H9 (cell line): Measurements from ENCODE around the gene SEH1L. TPM values are rescaled to one million over a fixed set of nuclear protein-coding genes. Genes with fewer than 3 reads are reported as not detected.

Experiments used
- DNase-seq: peaks from one replicate; pipeline ENCODE4 v3.0.0-alpha.2; 2017
- H2AFZ ChIP-seq: one replicate; pipeline ENCODE4 v1.6.1; 2013; ENCODE audit warnings: mild to moderate bottlenecking, low read length, control low read depth, moderate library complexity
- H2AK5ac ChIP-seq: 2 replicates; pipeline ENCODE4 v1.6.1; 2013; ENCODE audit warnings: low read length, control low read depth, mixed read lengths; ENCODE audit not compliant: insufficient read length
- H2BK120ac ChIP-seq: one replicate; pipeline ENCODE4 v1.6.1; 2013; ENCODE audit warnings: low read depth, mild to moderate bottlenecking, low read length, control low read depth, inconsistent platforms; ENCODE audit not compliant: poor library complexity, severe bottlenecking
- H2BK12ac ChIP-seq: 2 replicates; pipeline ENCODE4 v1.6.1; 2013; ENCODE audit warnings: low read length, control low read depth, mixed read lengths, low read depth; ENCODE audit not compliant: insufficient read length
- H2BK15ac ChIP-seq: 2 replicates; pipeline ENCODE4 v1.6.1; 2013; ENCODE audit warnings: low read depth, low read length, control low read depth
- H2BK20ac ChIP-seq: one replicate; pipeline ENCODE4 v1.6.1; 2013; ENCODE audit warnings: low read depth, mild to moderate bottlenecking, low read length, control low read depth, inconsistent platforms; ENCODE audit not compliant: poor library complexity, severe bottlenecking
- H2BK5ac ChIP-seq: 2 replicates; pipeline ENCODE4 v1.6.1; 2013; ENCODE audit warnings: low read length, control low read depth, mixed read lengths; ENCODE audit not compliant: insufficient read length
- H3K14ac ChIP-seq: 2 replicates; pipeline ENCODE4 v1.6.1; 2013; ENCODE audit warnings: low read length, control low read depth; ENCODE audit not compliant: insufficient read depth
- H3K18ac ChIP-seq: 2 replicates; pipeline ENCODE4 v1.6.1; 2013; ENCODE audit warnings: low read depth, mild to moderate bottlenecking, mixed read lengths, low read length, control low read depth; ENCODE audit not compliant: insufficient read length
- H3K23ac ChIP-seq: 2 replicates; pipeline ENCODE4 v1.6.1; 2013; ENCODE audit warnings: low read length, control low read depth, mixed read lengths, low read depth; ENCODE audit not compliant: insufficient read length
- H3K23me2 ChIP-seq: 2 replicates; pipeline ENCODE4 v1.6.1; 2013; ENCODE audit warnings: low read depth, mild to moderate bottlenecking, mixed read lengths, low read length, control low read depth; ENCODE audit not compliant: insufficient read length, poor library complexity, severe bottlenecking
- H3K27ac ChIP-seq: 2 replicates; pipeline ENCODE4 v1.5.1; 2013; ENCODE audit warnings: low read length, control low read depth, mixed read lengths, low read depth; ENCODE audit not compliant: insufficient read length
- H3K27me3 ChIP-seq: 2 replicates; pipeline ENCODE4 v1.6.1; 2013; ENCODE audit warnings: low read length, control low read depth, inconsistent platforms; ENCODE audit not compliant: insufficient read depth
- H3K4ac ChIP-seq: 2 replicates; pipeline ENCODE4 v1.6.1; 2013; ENCODE audit warnings: low read depth, mild to moderate bottlenecking, control low read depth, inconsistent platforms, low read length, moderate library complexity
- H3K4me1 ChIP-seq: 2 replicates; pipeline ENCODE4 v1.6.1; 2013; ENCODE audit warnings: low read length, control low read depth, inconsistent platforms; ENCODE audit not compliant: insufficient read depth
- H3K4me2 ChIP-seq: 2 replicates; pipeline ENCODE4 v1.6.1; 2013; ENCODE audit warnings: low read length, control low read depth, mixed read lengths; ENCODE audit not compliant: insufficient read length, insufficient read depth
- H3K56ac ChIP-seq: 2 replicates; pipeline ENCODE4 v1.6.1; 2013; ENCODE audit warnings: low read depth, mild to moderate bottlenecking, mixed read lengths, low read length, control low read depth; ENCODE audit not compliant: insufficient read length
- H3K79me1 ChIP-seq: 2 replicates; pipeline ENCODE4 v1.6.1; 2013; ENCODE audit warnings: low read depth, mild to moderate bottlenecking, moderate library complexity, low read length, control low read depth, inconsistent platforms; ENCODE audit not compliant: insufficient read depth, poor library complexity, severe bottlenecking
- H3K79me2 ChIP-seq: 2 replicates; pipeline ENCODE4 v1.6.1; 2013; ENCODE audit warnings: low read length, control low read depth, inconsistent platforms; ENCODE audit not compliant: insufficient read depth
- H3K9ac ChIP-seq: 2 replicates; pipeline ENCODE4 v1.6.1; 2013; ENCODE audit warnings: low read length, control low read depth, mixed read lengths; ENCODE audit not compliant: insufficient read length; ENCODE audit errors: extremely low read depth
- H3K9me3 ChIP-seq: one replicate; pipeline ENCODE4 v1.6.1; 2013; ENCODE audit warnings: low read depth, low read length, inconsistent platforms; ENCODE audit not compliant: control insufficient read depth
- H3T11ph ChIP-seq: one replicate; pipeline ENCODE4 v1.6.1; 2013; ENCODE audit warnings: mild to moderate bottlenecking, low read length, control low read depth, inconsistent platforms
- H4K20me1 ChIP-seq: one replicate; pipeline ENCODE4 v1.6.1; 2013; ENCODE audit not compliant: control insufficient read depth, insufficient read length, insufficient read depth
- H4K5ac ChIP-seq: 2 replicates; pipeline ENCODE4 v1.6.1; 2013; ENCODE audit warnings: low read depth, mild to moderate bottlenecking, mixed read lengths, low read length, control low read depth; ENCODE audit not compliant: insufficient read length
- H4K8ac ChIP-seq: replicated peaks from 2 replicates; pipeline ENCODE4 v1.6.1; 2013; ENCODE audit warnings: low read length, control low read depth, mixed read lengths, low read depth; ENCODE audit not compliant: insufficient read length
- H4K91ac ChIP-seq: 2 replicates; pipeline ENCODE4 v1.6.1; 2013; ENCODE audit warnings: low read depth, mild to moderate bottlenecking, moderate library complexity, mixed read lengths, low read length, control low read depth; ENCODE audit not compliant: insufficient read length
- H3K27ac Mint-ChIP-seq, 3 experiments: 2 replicates in 2 of 3; 3 replicates in 1 of 3; pipeline ENCODE4 v1.8.0; 2020 to 2021; ENCODE audit warnings: mixed read lengths in 3 of 3, mild to moderate bottlenecking in 1 of 3, moderate library complexity in 1 of 3
- H3K27me3 Mint-ChIP-seq: 2 replicates; pipeline ENCODE4 v1.8.0; 2021; ENCODE audit warnings: low read depth, mild to moderate bottlenecking, moderate library complexity, mixed read lengths
- H3K36me3 Mint-ChIP-seq, 3 experiments: 2 replicates in 2 of 3; 3 replicates in 1 of 3; pipeline ENCODE4 v1.8.0; 2020 to 2021; ENCODE audit warnings: low read depth in 3 of 3, mixed read lengths in 3 of 3; ENCODE audit not compliant: insufficient read depth in 1 of 3
- H3K4me1 Mint-ChIP-seq, 2 experiments: 2 replicates each; pipeline ENCODE4 v1.8.0; 2020; ENCODE audit warnings: mixed read lengths in 2 of 2
- H3K4me3 Mint-ChIP-seq, 2 experiments: 2 replicates in 1 of 2; 3 replicates in 1 of 2; pipeline ENCODE4 v1.8.0; 2020 to 2021; ENCODE audit warnings: mild to moderate bottlenecking in 2 of 2, mixed read lengths in 2 of 2, moderate library complexity in 1 of 2
- H3K9me3 Mint-ChIP-seq, 2 experiments: 2 replicates in 1 of 2; 3 replicates in 1 of 2; pipeline ENCODE4 v1.8.0; 2020; ENCODE audit warnings: mild to moderate bottlenecking in 2 of 2, mixed read lengths in 2 of 2, moderate library complexity in 1 of 2
- WGBS: extraction: QIAGEN DNeasy Blood & Tissue Kit; methylation state at CpG from one replicate; pipeline ENCODE4 v1.1.7; 2013; ENCODE audit warnings: missing lambda C conversion rate, low lambda C conversion rate, mixed read lengths; ENCODE audit not compliant: insufficient read length; ENCODE audit errors: extremely low coverage; 5-methylcytosine and 5-hydroxymethylcytosine counted together
- total RNA-seq: library from RNA; stranded (reverse); gene quantifications from 2 replicates; pipeline ENCODE4 v1.2.1, GENCODE V29; 2021
- TF ChIP-seq, protein P1 (sequence below): fragments of 200-600 bp; sonication (generic); conservative IDR thresholded peaks from 3 replicates; pipeline ENCODE4 v1.8.0; 2021; ENCODE audit warnings: antibody characterized with exemption, mild to moderate bottlenecking

SEH1L gene
- total RNA-seq, 1 experiment from 2014 or later: 97.2 TPM

DNA sequence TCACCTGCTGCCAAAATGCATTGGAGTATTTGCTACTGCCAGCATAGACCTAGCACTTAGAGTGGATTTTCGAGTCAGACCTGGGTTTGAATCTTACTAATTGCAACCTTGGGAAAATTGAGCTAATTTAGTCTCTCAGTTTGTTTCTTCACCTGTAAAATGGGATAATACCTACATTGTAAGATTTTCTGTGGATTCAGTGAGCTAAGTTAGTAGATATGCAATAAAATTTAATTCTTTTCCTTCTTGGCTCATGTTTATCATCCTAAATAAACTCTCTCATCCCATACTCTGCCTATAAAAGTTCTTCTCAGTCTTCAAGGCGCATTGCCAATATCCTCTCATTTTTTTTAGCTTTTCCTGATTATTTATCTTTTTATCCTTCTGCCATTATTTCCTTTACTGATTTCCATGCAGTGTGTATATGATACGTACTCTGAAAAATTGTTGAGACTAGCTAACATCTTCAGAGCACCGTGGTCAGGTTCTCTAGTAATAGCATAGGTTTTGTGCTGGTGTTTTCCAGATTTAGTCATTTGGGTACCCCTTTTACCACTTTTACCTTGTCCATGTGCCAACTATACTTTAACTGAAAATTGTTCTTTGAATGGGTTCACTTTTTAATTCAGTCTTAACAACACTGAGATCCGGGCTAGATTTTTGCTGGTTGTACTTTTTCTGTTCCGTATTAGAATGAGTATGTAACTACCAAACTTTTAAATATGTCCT, 50.7 kb downstream of the SEH1L start:
- H3K14ac ChIP-seq: no peak overlapping the region
- H3K4ac ChIP-seq: no peak overlapping the region
- no CpG with 5 or more reads among the region's 6 CpGs for WGBS
- H4K91ac ChIP-seq: no peak overlapping the region
- no peaks in the 10 kb centered on the region for H3K9me3 ChIP-seq
- no peak overlapping the region for H3K27ac Mint-ChIP-seq
- H3K27ac ChIP-seq: no peak overlapping the region
- H3K9ac ChIP-seq: no peak overlapping the region
- H3T11ph ChIP-seq: no peak overlapping the region
- H3K4me1 Mint-ChIP-seq: no peaks in the 10 kb centered on the region
- H3K4me1 ChIP-seq: no peaks in the 10 kb centered on the region
- H3K9me3 Mint-ChIP-seq: no peaks in the 10 kb centered on the region
- H3K36me3 Mint-ChIP-seq: peaks cover 0 to 6% (median 0%) of the 10 kb centered on the region in 3 experiments; a peak in 2 of 7 replicates
- no peaks in the 10 kb centered on the region for H3K23me2 ChIP-seq
- H2BK15ac ChIP-seq: no peak overlapping the region
- no peak overlapping the region for H2BK120ac ChIP-seq
- no peak overlapping the region for H2AFZ ChIP-seq
- H2AK5ac ChIP-seq: no peak overlapping the region
- no peak overlapping the region for H4K5ac ChIP-seq
- H3K56ac ChIP-seq: no peak overlapping the region
- peaks cover 18% of the 10 kb centered on the region; the same call in 1 of the 2 replicates for H3K79me2 ChIP-seq
- peaks cover 5% of the 10 kb centered on the region for H3K79me1 ChIP-seq
- no peak overlapping the region for H2BK12ac ChIP-seq
- no peaks in the 10 kb centered on the region for H3K27me3 Mint-ChIP-seq
- no peak for DNase-seq
- H2BK5ac ChIP-seq: no peak overlapping the region
- no peak overlapping the region for H4K8ac ChIP-seq
- no peaks in the 10 kb centered on the region for H4K20me1 ChIP-seq
- no peak overlapping the region for H2BK20ac ChIP-seq
- TF ChIP-seq, protein P1, sequence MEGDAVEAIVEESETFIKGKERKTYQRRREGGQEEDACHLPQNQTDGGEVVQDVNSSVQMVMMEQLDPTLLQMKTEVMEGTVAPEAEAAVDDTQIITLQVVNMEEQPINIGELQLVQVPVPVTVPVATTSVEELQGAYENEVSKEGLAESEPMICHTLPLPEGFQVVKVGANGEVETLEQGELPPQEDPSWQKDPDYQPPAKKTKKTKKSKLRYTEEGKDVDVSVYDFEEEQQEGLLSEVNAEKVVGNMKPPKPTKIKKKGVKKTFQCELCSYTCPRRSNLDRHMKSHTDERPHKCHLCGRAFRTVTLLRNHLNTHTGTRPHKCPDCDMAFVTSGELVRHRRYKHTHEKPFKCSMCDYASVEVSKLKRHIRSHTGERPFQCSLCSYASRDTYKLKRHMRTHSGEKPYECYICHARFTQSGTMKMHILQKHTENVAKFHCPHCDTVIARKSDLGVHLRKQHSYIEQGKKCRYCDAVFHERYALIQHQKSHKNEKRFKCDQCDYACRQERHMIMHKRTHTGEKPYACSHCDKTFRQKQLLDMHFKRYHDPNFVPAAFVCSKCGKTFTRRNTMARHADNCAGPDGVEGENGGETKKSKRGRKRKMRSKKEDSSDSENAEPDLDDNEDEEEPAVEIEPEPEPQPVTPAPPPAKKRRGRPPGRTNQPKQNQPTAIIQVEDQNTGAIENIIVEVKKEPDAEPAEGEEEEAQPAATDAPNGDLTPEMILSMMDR: no peak
- no peak overlapping the region for H3K4me3 Mint-ChIP-seq
- no peak overlapping the region for H3K4me2 ChIP-seq
- H3K27me3 ChIP-seq: no peaks in the 10 kb centered on the region
- H3K23ac ChIP-seq: no peak overlapping the region
- no peak overlapping the region for H3K18ac ChIP-seq
